NCI-H748 (cell line): ENCODE results near the gene IREB2.
A peak's percentile ranks its signal among the peaks of the same experiment; 100 is the strongest.
"Not testable (repeated sequence)": the region's sequence is repeated elsewhere in the genome, so short reads cannot be mapped to it uniquely, and the experiment has no call there.

Experiments
- DNase-seq: peaks from one replicate; lab custom pipeline; 2025; ENCODE audit not compliant: unreplicated experiment; lab: John Stamatoyannopoulos, UW

The IREB2 gene

DNA sequence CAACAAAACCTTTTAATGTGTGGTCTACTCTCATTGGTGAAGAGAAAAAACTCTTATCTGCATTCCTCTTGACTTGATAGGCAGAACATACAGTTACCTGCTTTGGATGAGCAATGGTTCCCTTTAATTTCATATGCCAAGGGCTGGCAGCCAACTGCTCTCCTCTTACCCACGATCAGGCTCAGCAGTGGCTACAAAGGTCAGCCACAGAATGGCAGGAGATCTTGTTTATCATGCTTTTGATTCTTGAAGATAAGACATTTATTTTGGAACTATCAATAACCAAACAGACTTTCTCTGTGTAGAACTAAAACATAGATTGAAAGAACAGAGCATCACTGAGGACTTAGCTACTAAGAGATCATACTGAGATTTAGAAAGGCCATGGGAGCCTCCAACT, 6.1 kb upstream of the IREB2 start:
- DNase-seq = no peak

DNA sequence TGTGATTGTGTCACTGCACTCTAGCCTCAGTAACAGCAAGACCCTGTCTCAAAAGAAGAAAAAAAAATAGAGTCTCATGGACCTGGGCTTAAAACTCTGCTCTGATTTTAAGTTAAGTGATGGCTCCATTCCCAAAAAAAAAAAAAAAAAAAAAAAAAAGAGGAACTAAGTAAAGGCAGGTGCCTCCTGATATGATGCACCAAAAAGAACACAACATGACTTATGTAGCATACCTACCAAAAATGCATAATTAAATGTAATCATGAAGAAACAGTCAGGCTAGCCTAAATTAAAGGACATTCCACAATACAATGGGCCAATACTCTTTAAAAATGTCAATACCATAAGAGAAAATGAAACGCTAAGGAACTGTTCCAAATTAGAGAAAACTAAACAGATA, 5.4 kb upstream of the IREB2 start:
- DNase-seq = no peak

DNA sequence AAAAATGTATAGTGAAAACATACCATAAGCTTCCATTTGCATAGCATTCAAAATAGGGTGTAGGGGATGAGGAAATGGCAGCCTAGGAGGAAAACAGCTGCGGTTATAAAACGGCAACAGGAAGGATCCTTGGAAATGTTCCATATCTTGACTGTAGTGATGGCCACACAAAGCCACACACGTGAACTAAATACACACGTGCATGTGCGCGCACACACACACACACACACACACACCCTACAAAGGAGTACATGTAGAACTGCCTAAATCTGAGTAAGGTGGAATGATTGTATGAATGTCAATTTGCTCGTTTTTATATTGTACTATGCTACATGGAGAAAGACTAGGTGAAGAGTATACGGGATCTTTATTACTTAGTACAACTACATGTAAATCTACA, 3.9 kb upstream of the IREB2 start:
- DNase-seq = no peak

DNA sequence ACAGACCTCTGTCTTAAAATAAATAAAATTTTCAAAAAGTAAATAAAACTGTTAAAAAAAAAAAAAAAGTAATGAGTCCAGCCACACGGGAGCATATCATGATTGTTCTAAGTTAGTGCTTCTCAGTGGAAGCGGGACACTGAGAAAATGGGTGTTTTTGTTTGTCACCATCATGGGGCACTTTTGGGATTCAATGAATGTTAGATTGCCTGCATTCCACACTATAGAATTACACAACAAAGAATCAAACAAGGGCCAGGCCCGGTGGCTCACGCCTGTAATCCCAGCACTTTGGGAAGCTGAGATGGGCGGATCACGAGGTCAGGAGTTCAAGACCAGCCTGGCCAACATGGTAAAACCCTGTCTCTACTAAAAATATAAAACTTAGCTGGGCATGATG, 3.3 kb upstream of the IREB2 start:
- not testable (repeated sequence) for DNase-seq

DNA sequence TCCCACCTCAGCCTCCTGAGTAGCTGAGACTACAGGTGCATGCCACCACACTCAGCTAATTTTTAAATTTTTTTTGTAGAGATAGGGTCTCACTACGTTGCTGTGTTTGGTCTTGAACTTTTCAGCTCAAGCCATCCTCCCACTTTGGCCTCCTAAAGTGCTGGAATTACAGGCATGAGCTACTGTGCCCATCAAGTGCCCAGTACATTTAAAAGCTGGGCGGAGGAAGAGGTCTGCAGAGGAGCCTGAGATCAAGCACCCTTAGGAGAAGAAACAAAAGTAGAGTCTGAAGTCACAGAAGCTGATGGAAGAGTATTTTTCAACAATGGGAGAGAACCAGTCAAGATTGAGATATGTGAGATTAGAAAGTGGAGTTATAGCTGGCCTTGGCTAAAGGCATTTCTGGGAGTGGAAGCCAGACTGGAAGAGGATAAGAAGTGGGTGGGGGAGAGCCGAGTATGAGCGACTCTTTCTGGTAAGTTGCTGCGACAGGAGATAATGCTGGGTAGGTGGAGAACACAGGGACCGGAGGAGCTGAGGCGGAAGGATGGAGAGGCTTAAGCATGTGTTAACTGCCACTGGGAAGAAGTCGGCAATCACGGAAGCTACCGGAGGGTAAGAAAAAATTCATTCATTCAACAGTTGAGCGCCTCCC, 782 bp upstream of the IREB2 start:
- no peak for DNase-seq

DNA sequence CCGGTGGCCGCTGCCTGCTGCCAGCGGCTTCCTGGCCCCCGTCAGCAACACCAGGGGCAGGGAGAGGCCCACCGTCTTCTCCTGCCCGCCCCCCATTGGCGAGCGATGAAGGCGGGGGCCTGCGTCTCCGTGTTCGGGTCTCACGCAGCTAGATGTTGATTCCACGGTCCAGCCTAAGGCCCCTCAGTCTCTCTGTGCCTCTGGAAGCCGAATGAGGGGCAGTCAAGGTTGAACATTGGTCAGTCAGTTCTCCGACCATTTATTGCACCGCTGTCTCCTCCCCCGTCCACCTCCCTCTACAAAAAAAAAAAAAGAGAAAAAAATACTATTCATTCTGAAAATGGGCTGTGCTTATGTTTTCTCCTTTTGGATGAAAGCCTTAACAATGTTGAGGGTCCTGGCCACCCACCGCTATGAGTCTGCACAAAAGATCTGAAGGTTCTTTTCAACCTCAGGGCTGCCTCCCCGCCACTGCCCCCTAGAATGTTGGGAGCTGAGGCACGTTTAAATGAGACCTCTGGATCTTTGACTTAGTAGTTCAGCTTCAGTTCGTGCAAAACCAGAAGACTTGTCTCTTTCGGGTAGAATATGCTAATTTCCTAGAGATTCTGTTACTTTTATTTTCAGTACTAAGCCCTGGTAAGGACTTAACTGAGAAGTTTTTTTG, 736 bp downstream of the IREB2 start:
- DNase-seq = peak; percentile 29

DNA sequence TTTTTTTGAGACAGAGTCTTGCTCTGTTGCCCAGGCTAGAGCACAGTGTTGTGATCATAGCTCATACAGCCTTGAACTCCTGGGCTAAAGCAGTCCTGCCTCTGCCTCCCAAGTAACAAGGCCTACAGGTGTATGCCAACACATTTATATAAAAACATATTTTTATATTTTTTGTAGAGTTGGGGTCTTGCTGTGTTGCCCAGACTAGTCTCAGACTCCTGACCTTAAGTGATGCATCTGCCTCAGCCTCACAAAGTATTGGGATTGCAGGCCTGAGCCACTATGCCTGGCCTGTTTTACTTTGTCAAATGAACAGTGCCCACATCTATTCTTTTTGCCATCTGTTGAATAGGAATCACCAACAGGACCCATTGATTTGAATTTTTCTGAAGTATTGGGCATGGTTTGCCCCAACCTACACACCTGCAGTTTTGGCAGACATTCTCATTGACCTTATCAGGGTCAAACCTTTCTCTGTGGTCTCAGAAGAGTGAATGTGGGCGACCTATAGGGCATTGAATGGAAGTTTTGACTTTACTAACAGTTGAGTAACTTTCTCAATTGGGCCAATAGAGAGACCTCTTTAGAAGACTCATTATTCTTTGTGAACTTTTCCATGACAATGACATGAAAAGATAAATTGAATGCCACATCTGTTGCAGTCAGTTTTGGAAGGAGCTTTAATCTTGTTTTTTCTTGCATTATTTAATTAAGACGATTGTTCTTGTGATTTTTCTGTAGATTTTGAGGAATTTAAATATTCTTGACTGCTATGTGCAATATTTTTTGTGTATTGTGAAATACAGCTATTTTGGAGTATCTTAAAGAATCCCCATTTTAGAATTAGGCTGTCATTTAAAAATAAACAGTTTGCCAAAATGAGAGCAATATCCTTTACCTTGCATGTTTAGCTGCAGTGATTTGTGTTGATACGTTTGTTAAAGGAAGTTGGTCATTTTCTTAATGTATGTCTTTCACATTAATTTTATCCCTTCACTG, 2.7 kb downstream of the IREB2 start:
- no peak for DNase-seq

DNA sequence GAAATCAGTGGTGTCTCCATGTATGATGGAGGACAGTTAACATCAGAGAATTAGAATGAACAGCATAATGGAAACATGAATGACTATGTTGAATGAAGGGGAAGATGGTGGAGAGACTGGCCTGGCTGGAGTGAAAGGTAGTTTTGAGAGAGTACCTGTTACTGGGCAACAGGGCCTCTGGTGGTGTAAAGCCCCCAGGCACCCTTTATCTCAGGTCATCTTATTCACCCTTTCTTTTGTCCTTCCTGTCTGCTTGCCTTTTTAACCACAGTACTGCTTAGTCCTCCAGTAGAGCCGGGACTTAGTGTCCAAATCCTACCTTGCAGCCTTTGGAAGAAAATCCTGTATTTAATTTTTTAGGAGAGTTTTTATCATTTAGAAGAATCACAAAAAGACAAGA, 6.2 kb downstream of the IREB2 start:
- DNase-seq = no peak

DNA sequence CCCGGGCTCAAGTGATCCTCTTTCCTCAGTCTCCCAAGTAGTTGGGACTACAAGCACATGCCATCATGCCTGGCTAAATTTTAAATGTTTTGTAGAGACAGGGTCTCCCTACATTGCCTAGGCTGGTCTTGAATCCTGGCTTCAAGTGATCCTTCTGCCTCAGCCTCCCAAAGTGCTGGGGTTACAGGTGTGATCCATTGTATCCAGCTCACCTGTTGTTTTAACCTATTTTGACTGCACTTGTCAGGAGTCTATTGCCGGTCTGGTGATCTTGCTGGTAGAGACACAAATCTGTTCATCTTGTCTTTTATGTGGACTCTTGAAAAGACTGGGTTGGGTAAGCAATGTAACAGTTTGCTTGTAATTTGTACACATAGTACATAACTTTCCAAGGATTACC, 7.9 kb downstream of the IREB2 start:
- DNase-seq = no peak

DNA sequence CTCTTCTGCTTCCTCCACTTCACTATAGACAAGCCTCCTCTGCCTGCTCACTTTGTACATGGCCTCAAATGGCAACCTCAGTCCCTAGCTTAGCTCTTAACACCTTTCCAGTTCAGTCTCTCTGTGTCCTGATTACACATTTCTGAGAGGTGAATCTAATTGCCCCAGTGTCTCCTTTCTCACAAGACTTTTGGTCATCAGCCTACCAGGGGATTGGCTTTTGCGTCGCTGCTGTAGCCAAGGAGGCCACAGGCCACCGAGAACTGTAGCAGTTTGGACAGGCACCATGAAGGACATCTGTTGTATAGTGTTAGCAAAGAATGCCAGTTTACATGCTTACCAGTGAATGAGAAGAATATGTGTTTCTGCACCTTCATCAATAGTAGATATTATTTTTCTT, 8.5 kb downstream of the IREB2 start:
- no peak for DNase-seq

DNA sequence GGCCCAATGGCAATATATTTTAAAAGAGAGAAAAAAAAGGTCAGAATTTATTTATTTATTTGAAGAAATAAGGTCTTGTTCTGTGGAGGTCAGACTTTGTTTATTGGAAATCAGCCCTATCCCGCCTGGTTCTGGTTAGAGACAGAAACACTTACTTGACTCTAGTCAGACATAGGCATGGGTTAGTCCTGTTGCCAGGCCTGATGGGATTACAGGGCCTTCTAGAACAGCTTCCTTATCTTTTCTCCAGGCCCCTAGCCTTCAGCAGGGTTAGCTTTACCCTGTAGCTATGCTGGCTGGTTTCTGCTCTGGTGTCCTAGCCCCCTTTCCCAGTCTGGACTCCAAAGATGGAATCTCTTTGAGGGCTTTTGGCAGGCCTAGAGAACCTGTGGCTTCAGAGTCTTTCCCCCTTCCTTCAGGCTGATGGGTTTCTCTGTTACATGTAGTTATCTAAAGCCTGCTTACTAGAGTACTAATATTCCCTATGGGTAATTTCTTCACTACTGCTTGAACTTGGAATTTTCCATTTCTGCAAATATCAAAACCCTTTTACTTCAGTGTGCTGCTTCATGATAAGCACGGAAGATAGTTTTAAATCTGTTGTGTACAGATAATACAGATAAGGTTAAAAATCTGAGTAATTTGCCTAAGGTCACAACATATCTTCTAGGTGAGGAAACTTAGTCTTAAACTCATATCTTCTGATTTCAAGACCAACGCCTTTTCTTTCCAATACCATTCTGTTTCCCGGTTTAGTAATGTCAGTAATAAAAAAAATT, 10.6 kb downstream of the IREB2 start:
- no peak for DNase-seq

DNA sequence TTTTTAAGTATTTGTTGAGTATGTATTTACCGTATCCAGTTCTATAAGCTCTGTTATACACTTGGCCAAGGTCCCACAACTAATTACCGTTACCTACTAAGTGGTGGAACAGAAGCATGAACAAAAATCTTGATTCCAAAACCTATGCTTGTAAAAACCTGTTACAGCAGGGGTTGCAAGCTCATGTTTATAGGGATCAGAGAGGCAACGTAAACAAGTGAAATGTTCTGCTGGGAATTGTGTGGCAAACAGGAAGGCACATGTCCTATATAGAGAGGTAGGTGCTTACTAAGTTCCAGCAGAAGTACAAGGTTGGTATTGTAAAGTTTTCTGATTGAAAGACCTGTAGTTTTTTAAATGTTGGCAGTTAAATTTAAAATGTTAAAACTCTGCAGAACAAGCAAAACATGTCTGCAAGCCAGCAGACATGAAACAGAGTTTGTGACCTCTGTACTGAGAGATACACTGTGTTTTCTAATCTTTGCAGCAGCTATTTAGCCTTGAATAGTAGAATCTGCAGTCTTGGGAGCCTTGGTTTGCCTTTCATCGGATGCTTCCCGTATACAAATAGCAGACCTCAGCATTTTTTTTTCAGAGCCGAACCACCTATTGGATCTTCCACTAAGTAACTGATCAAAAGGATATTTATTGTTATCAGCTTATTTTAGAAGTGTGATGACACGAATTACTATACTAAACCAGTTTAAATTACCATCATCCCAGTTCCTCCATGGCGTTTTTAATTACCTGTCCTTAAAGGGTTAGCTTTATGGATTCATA, 11.4 kb downstream of the IREB2 start:
- no peak for DNase-seq

DNA sequence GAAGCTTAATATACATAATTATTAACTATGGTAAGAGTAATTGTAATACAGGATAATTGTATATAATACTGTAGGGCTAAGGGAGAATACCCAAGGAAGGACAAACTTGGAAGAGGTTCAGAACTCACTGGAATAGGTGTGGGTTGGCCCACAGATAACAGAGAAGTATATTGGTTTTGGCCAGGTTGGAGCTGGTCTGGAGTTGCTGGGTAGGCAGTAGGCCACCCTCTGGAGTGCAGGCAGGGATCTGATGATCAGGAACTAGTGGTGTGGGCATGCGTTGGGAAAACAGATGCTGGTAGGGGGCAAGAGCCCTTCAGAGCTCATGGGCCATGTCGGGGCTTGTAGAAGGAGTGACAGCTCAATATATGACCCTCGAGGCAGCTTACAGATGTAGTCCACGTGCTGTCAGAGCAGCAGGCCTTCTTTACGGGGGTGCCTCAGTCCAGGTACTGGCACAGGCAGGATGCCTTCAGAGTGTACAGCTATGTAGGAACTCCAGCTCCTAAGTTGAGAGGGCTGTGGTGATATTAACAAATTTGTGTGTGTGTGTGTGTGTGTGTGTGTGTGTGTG, 12.4 kb downstream of the IREB2 start:
- DNase-seq = no peak

DNA sequence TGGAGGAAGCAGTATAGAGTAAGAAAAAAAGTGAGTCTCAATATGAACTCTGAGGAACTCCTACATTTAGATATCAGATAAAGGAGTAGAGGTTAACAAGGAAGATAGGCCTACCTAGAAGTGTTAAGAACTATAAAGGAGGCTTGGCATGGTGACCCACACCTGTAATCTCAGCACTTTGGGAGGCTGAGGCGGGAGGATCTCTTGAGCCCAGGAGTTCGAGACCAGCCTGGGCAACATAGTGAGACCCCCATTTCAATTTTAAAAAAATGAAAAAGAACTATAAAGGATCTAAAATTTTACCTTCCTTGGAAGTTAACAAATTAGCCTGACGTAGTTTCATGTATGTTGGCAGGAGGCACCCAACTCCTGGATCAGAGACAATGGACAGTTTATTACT, 14.5 kb downstream of the IREB2 start:
- DNase-seq = no peak

DNA sequence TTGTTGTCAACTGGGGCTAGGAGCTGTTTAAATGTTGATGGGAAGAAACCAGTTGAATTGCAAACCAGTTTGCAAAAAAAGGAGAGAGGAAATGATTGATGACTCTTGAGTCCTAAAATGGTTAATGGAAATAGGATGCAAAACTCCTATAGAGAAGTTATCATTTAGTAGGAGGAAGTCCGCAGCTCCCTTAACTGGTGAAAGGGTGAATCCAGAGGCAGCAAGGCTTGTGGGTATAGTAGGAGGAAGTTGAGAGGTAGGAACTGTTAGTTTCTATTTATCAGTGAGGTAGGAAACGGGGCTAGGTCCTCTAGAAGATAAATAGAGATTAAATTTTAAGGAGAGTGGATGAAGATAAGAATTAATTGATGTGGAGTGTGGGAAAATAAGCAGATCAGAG, 15.4 kb downstream of the IREB2 start:
- no peak for DNase-seq

DNA sequence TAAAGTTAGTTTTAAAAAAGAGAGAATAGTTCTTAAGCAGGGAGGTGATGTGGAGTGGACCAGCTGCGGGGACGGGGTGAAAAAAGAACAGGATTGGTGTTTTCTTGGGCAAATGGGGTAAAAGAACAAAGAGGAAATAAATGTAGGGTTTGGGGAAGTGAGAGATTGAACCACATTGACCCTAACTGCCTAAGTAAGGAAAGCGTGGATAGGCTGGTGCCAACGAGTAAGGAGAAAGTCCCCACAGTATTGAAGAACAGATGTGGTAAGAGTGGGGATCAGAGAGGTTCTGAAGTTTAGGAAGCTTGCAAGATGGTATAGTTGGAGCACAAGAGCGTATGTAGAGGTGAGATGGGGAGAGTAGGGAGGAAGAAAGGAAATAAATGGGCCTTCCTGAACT, 17.0 kb downstream of the IREB2 start:
- DNase-seq = no peak

DNA sequence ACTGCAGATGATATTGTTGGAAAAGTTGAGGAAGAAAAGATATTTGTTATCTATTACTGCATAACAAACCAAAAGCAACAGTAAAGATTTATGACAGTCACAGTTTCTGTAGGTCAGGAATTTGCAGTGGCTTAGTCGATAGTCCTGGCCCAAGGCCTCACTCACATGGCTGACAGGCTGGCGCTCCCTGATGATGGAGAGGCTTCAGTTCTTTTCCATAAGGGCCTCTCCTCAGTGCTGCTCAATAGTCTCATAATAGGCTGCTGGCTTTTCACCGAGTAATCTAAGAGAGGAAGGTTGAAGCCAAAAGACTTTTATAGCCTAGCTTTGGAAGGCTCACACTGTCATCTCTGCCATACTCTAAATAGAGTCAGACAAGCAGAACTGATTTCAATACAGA, 17.7 kb downstream of the IREB2 start:
- no peak for DNase-seq

DNA sequence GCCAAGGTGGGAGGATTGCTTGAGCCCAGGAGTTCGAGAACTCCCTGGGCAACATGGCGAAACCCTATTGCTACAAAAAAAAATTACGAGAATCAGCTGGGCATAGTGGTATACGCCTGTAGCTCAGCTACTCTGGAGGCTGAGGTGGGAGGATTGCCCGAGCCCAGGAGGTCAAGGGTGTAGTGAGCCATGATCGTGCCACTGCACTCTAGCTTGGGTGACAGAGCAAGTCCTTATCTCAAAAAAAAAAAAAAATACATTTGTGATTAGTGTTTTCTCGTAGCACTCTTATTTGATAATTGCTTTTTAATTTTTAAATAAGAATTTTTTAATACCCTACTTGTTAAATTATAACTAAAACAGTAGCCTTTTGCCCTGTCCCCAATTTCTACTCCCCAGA, 18.4 kb downstream of the IREB2 start:
- DNase-seq = no peak

DNA sequence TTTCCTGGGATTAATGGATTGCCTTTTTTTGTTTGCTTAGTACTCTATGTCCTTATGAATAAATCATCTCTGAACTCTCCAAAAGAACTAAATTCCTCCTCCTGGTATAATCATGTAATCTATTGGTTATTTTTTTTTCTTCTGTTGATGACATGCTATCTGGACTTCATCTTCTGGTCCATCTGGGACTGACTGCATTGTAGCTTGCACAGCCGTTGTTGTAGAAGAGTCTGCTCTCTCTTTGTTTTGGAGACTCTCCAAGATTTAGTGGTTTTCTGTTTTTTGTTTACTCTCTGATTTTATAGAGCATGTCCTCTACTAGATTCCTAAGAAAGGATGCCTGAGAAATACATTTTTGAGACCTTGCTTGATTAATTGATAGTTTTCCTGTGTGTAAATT, 19.1 kb downstream of the IREB2 start:
- DNase-seq = no peak

DNA sequence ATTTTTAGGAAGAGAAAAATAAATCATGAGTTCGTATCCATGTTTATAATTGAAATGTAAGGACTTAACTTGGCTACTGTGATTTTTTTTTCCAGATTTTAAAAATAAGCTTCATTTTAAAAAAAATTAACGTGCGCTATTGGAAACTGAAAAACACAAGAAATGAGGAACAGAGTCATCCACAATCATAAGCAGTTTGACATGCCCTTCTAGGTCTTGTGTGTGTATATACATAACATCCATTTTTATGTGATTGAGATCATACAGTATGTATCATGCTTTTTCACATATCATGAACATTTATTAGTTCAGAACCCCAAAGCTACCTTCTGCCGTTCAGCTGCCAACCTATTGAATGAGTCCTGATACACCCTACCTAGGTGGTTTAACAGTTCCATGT, 22.7 kb downstream of the IREB2 start:
- no peak for DNase-seq
